T-cell (primary cell): ENCODE data around the gene CD160. TPM values are rescaled to one million over a fixed set of nuclear protein-coding genes. Genes with fewer than 3 reads are reported as not detected.
"Not testable (repeated sequence)": the region's sequence is repeated elsewhere in the genome, so short reads cannot be mapped to it uniquely, and the experiment has no call there.

ENCODE experiments used
- ATAC-seq, 4 experiments: fragments of 200-7000 bp in 3 of 4; fragments of 150-1000 bp in 1 of 4; cut with Tn5 transposase; replicated peaks in 1 of 4; 1 replicate in 3 of 4; 2 replicates in 1 of 4; pipeline ENCODE4 v1.10.0; 2021; ENCODE audit warnings: moderate library complexity in 3 of 4, mild to moderate bottlenecking in 2 of 4, moderate number of reproducible peaks in 1 of 4
- CTCF ChIA-PET, 2 donors: fragments of 300-600 bp; sonication (Branson Sonifier 250); formaldehyde crosslinking; loops; one replicate each; lab custom pipeline; 2022; ENCODE audit warnings: antibody characterized with exemption in 2 of 2; lab: Charles Lee
- POLR2A ChIA-PET, 2 donors: fragments of 300-600 bp; sonication (Branson Sonifier 250); formaldehyde crosslinking; loops; one replicate each; lab custom pipeline; 2022; ENCODE audit warnings: antibody characterized with exemption in 2 of 2; lab: Charles Lee
- DNase-seq, 35 experiments: peaks; one replicate each; pipeline versions ENCODE4 v3.0.0 to v3.0.0-alpha.2; 2013 to 2023
- H3K27ac ChIP-seq: one replicate; pipeline ENCODE4 v1.5.1; 2013; ENCODE audit warnings: low read length
- H3K27me3 ChIP-seq, 2 experiments: replicated peaks in 1 of 2; 1 replicate in 1 of 2; 2 replicates in 1 of 2; pipeline versions ENCODE4 v1.6.1 to v1.7.0; 2013; ENCODE audit warnings: low read length in 1 of 2, mixed read lengths in 1 of 2; ENCODE audit not compliant: control insufficient read depth in 2 of 2, insufficient read depth in 2 of 2; ENCODE audit errors: extremely low read depth in 1 of 2
- H3K36me3 ChIP-seq, 2 donors: 1 replicate in 1 of 2; 2 replicates in 1 of 2; pipeline versions ENCODE4 v1.6.1 to v1.7.0; 2013; ENCODE audit warnings: low read length in 1 of 2; ENCODE audit not compliant: control insufficient read depth in 2 of 2, insufficient read depth in 1 of 2; ENCODE audit errors: extremely low read depth in 1 of 2
- H3K4me1 ChIP-seq, 2 experiments: 1 replicate in 1 of 2; 2 replicates in 1 of 2; pipeline versions ENCODE4 v1.6.1 to v1.7.0; 2013; ENCODE audit warnings: low read length in 2 of 2, mixed read lengths in 1 of 2; ENCODE audit not compliant: insufficient read depth in 2 of 2, control insufficient read depth in 1 of 2; ENCODE audit errors: extremely low read depth in 1 of 2
- H3K4me3 ChIP-seq, 2 donors: 1 replicate in 1 of 2; 2 replicates in 1 of 2; pipeline versions ENCODE4 v1.5.1 to v1.7.0; 2013; ENCODE audit warnings: mild to moderate bottlenecking in 2 of 2, low read length in 1 of 2, moderate library complexity in 1 of 2; ENCODE audit not compliant: control insufficient read depth in 1 of 2; ENCODE audit errors: extremely low read depth in 1 of 2
- H3K9me3 ChIP-seq: 2 replicates; pipeline ENCODE4 v1.7.0; 2013
- H3K27ac Mint-ChIP-seq, 2 donors: one replicate each; pipeline ENCODE4 v1.8.0; 2020 to 2021; ENCODE audit warnings: mild to moderate bottlenecking in 2 of 2, mixed read lengths in 2 of 2
- H3K27me3 Mint-ChIP-seq, 2 donors: one replicate each; pipeline ENCODE4 v1.8.0; 2021 to 2022; ENCODE audit warnings: mixed read lengths in 2 of 2
- H3K36me3 Mint-ChIP-seq: one replicate; pipeline ENCODE4 v1.8.0; 2021; ENCODE audit warnings: mixed read lengths
- H3K4me1 Mint-ChIP-seq, 3 donors: one replicate each; pipeline ENCODE4 v1.8.0; 2020 to 2022; ENCODE audit warnings: mixed read lengths in 3 of 3, mild to moderate bottlenecking in 1 of 3
- H3K4me3 Mint-ChIP-seq, 3 donors: one replicate each; pipeline ENCODE4 v1.8.0; 2020 to 2022; ENCODE audit warnings: mild to moderate bottlenecking in 3 of 3, mixed read lengths in 3 of 3, moderate library complexity in 3 of 3
- H3K9me3 Mint-ChIP-seq, 3 donors: one replicate each; pipeline ENCODE4 v1.8.0; 2020 to 2022; ENCODE audit warnings: mixed read lengths in 3 of 3
- WGBS: methylation state at CpG from one replicate; pipeline ENCODE4 v1.1.5; 2013; ENCODE audit warnings: missing lambda C conversion rate; ENCODE audit not compliant: insufficient coverage; 5-methylcytosine and 5-hydroxymethylcytosine counted together
- total RNA-seq, 35 experiments: library from RNA in 6 of 35; stranded (reverse) in 6 of 35; fragments of 120-200 nt in 1 of 35; gene quantifications; one replicate each; pipeline versions ENCODE4 v1.2.1 to v1.2.4 and lab custom pipeline; 2013 to 2026

Gene CD160
- total RNA-seq, 5 donors from 2014 or later (not counting 1 experiment from before 2014, with no cell fraction given) = 0.53 to 9.1 (median 1.7) TPM

DNA sequence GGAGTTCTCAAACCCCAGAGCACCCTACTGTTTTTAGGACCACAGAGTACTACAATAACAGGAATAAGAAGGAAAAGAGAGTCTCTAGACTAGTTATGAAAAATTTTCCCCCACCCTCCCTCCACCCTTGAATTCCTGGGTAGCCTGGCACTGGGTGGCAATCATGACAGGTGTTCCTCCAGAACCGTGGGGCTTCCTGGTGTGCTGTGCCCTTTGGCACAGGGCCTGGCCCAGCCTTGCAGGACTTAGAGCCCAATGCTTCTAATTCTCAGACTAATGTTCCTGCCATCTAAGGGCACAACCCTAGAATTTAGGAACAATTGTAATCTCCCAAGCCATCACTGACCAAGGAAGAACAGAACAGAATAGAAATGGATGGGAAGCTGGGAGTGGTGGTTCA, 1.5 kb upstream of the CD160 start:
- ChIA-PET CTCF (no interaction called here), POLR2A (no interaction called here)
- Mint-ChIP-seq H3K4me1 (peaks cover 10 to 30% (median 25%) of the 10 kb centered on the region in 3 donors), H3K4me3 (no peak overlapping the region), H3K27ac (no peak overlapping the region), H3K36me3 (no peaks in the 10 kb centered on the region), H3K9me3 (no peaks in the 10 kb centered on the region), H3K27me3 (peaks cover 10 to 16% of the 10 kb centered on the region in 2 donors)
- Histone ChIP-seq H3K4me3 (no peak overlapping the region), H3K9me3 (no peaks in the 10 kb centered on the region), H3K36me3 (no peaks in the 10 kb centered on the region), H3K4me1 (peaks cover 0 to 58% of the 10 kb centered on the region in 2 experiments), H3K27me3 (peaks cover 0 to 16% of the 10 kb centered on the region in 2 experiments), H3K27ac (peak overlapping the region; percentile 29)
- WGBS = 88% methylated on average over 1 of the region's 1 CpG
- no peak for ATAC-seq
- no peak for DNase-seq

DNA sequence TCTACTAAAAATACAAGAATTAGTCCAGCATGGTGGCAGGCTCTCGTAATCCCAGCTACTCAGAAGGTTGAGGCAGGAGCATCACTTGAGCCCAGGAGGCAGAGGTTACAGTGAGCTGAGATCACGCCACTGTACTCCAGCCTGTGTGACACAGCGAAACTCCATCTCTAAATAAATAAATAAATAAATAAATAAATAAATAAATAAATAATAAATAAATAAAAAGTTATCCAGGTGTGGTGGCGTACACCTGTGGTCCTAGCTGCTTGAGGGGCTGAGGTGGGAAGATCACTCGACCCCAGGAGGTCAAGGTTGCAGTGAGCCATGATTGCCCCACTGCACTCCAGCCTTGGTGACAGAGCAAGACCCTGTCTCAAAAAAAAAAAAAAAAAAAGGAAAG, 834 bp upstream of the CD160 start:
- no CpG with 5 or more reads among the region's 5 CpGs for WGBS
- CTCF ChIA-PET = interaction anchor here in 1 of 2 donors (0.6 kb wide), 1 partner anchor 115 kb away, joined by 3 read pairs; no protein-coding TSS in a partner anchor
- H3K4me3 ChIP-seq, POLR2A ChIA-PET, H3K9me3 Mint-ChIP-seq, DNase-seq, H3K36me3 ChIP-seq, H3K4me3 Mint-ChIP-seq, ATAC-seq, H3K9me3 ChIP-seq, H3K27ac Mint-ChIP-seq, H3K27ac ChIP-seq, H3K36me3 Mint-ChIP-seq: not testable (repeated sequence)
- Histone ChIP-seq H3K4me1 (peaks cover 0 to 58% of the 10 kb centered on the region in 2 experiments), H3K27me3 (peaks cover 0 to 16% of the 10 kb centered on the region in 2 experiments)
- Mint-ChIP-seq H3K4me1 (peaks cover 10 to 30% (median 25%) of the 10 kb centered on the region in 3 donors), H3K27me3 (peaks cover 12 to 18% of the 10 kb centered on the region in 2 donors)

DNA sequence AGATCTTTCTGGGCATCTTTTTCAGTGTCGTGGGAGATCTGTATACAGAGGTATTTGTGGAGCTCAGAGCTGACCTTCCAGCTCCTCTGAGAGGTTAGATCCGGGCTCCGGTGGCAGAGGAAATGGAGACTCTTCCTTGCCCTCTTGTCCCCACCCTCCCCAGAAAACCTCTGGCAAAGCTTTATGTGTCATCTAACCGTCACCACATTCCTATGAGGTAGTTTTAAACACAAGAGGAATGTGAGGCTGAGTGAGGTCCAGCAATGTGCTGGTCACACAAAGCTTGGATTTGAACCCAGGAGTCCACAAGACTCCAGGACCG, 1.2 kb downstream of the CD160 start:
- Histone ChIP-seq H3K36me3 (no peaks in the 10 kb centered on the region), H3K27ac (no peak overlapping the region), H3K9me3 (no peaks in the 10 kb centered on the region), H3K4me1 (peaks cover 0 to 54% of the 10 kb centered on the region in 2 experiments), H3K4me3 (peak overlapping the region; percentile 47 to 49), H3K27me3 (peaks cover 0 to 16% of the 10 kb centered on the region in 2 experiments)
- no peak for ATAC-seq
- WGBS = no CpG with 5 or more reads among the region's 5 CpGs
- H3K27ac Mint-ChIP-seq = no peak overlapping the region
- no peaks in the 10 kb centered on the region for H3K36me3 Mint-ChIP-seq
- peaks cover 10 to 30% (median 25%) of the 10 kb centered on the region in 3 donors for H3K4me1 Mint-ChIP-seq
- H3K4me3 Mint-ChIP-seq = peak overlapping the region; percentile 42 to 75 (median 60)
- H3K27me3 Mint-ChIP-seq = peaks cover 12 to 18% of the 10 kb centered on the region in 2 donors
- peak in 1 of 35 experiments; percentile 9 for DNase-seq
- ChIA-PET POLR2A (interaction anchor here in 1 of 2 donors (1.0 kb wide), 1 partner anchor 29 kb away, joined by 3 read pairs; no protein-coding TSS in a partner anchor), CTCF (interaction anchor here in 1 of 2 donors (0.9 to 1.1 kb wide), 2 partner anchors 11 to 32 kb away, joined by 3 to 4 read pairs; no protein-coding TSS in a partner anchor)
- no peaks in the 10 kb centered on the region for H3K9me3 Mint-ChIP-seq

DNA sequence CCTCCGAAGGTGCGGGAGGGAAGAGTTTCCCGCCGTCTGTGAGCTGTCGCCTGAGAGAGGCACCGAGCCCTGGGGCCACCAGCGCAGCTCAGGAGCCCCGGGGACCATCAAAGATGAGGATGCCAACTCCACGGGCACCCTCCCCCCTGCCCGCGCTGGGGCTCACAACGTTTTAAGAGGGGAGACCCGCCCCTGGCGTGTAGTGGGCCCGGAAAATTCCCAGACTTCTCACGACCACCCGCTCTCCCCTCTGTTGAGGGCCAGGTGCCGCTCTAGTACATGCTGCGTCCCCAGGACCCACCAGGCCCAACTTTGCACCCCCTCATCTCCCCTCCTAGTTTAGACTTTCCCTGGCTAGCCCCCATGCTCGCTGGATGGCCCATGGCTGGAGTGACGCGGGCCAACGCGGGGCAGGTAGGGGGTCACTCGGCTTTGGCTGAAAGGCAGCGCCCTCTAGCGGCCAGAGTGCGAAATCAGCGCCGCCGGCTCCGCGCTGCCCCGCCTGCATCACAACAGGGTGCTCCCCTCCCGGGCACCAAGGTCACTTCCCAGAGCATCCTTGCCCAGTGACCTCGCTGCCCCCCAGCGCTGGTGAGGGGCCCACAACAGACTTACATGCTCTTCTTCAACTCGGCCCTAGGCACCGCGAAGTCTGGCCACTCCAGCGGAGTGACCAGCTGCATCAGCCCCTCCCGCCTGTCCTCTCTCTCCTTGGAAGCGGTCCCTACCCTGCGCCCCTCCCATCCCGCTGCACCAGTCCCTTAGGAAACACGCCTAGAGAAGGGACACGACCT, 1.8 kb downstream of the CD160 start:
- Mint-ChIP-seq H3K36me3 (no peaks in the 10 kb centered on the region), H3K27ac (peak overlapping the region in 1 of 2 donors; percentile 49), H3K4me3 (peak overlapping the region; percentile 60 to 75 (median 65)), H3K4me1 (peaks cover 10 to 30% (median 25%) of the 10 kb centered on the region in 3 donors), H3K27me3 (peaks cover 12 to 18% of the 10 kb centered on the region in 2 donors), H3K9me3 (no peaks in the 10 kb centered on the region)
- 10% methylated on average over 46 of the region's 47 CpGs for WGBS
- Histone ChIP-seq H3K9me3 (no peaks in the 10 kb centered on the region), H3K27me3 (peaks cover 0 to 16% of the 10 kb centered on the region in 2 experiments), H3K36me3 (no peaks in the 10 kb centered on the region), H3K4me3 (peak overlapping the region; percentile 47 to 49), H3K27ac (no peak overlapping the region), H3K4me1 (peaks cover 0 to 49% of the 10 kb centered on the region in 2 experiments)
- ChIA-PET POLR2A (interaction anchor here (0.5 to 1.0 kb wide), 2 partner anchors 30 to 52 kb away, joined by 3 read pairs; no protein-coding TSS in a partner anchor), CTCF (interaction anchor here (0.6 to 1.2 kb wide), 5 partner anchors 12 to 290 kb away, joined by 3 to 5 read pairs (median 4); no protein-coding TSS in a partner anchor)
- DNase-seq (peak; percentile 10 to 79 (median 60)), ATAC-seq (peak; percentile 82 to 87 (median 86))

DNA sequence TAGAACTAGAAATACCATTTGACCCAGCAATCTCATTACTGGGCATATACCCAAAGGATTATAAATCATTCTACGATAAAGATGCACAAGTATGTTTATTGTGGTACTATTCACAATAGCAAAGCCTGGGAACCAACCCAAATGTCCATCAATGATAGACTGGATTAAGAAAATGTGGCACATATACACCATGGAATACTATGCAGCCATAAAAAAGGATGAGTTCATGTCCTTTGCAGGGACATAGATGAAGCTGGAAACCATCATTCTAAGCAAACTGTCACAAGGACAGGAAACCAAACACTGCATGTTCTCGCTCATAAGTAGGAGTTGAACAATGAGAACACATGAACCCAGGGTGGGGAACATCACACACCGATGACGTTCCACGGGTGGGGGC, 6.9 kb downstream of the CD160 start:
- ATAC-seq, H3K27ac ChIP-seq, H3K4me1 ChIP-seq, H3K4me3 Mint-ChIP-seq, DNase-seq, H3K36me3 Mint-ChIP-seq, H3K4me1 Mint-ChIP-seq, H3K4me3 ChIP-seq, H3K9me3 Mint-ChIP-seq, H3K27me3 ChIP-seq, POLR2A ChIA-PET, CTCF ChIA-PET, H3K9me3 ChIP-seq, H3K27me3 Mint-ChIP-seq, H3K27ac Mint-ChIP-seq: not testable (repeated sequence)
- peaks cover 0 to 14% of the 10 kb centered on the region in 2 donors for H3K36me3 ChIP-seq
- no CpG with 5 or more reads among the region's 5 CpGs for WGBS

DNA sequence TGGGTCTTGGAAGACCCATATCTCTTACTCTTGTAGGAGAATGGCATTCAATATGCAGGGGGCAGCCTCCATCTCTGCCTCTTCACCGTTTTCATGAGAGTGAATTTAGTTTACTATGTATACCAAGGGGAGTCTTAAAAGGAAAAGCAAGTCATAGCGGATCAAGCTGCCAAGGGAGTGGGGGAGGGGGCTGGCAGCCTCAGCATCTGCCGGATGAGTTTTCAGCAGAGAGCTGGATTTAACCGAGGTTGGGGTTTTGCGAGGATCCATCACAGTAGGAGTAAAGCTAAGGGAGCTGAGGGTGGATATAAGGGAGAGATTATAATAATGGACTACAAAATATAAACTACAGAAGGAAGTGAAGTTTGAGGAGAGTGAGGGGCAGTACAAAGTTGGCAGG, 9.9 kb downstream of the CD160 start:
- Histone ChIP-seq H3K4me3 (no peak overlapping the region), H3K9me3 (no peaks in the 10 kb centered on the region), H3K27me3 (no peaks in the 10 kb centered on the region), H3K4me1 (no peaks in the 10 kb centered on the region), H3K27ac (no peak overlapping the region), H3K36me3 (peaks cover 0 to 14% of the 10 kb centered on the region in 2 donors)
- Mint-ChIP-seq H3K36me3 (peaks cover 5% of the 10 kb centered on the region), H3K27me3 (no peaks in the 10 kb centered on the region), H3K4me1 (no peaks in the 10 kb centered on the region), H3K27ac (no peak overlapping the region), H3K4me3 (no peak overlapping the region), H3K9me3 (no peaks in the 10 kb centered on the region)
- DNase-seq (no peak), ATAC-seq (no peak)
- ChIA-PET CTCF (no interaction called here), POLR2A (no interaction called here)
- WGBS = no CpG with 5 or more reads among the region's 5 CpGs
